Esophagus muscularis mucosa (tissue), 3 donors: ENCODE results near the gene ADAMTSL1.

Experiments used
- CTCF ChIP-seq, 3 experiments: fragments of 200-600 bp in 2 of 3; fragments of 450-650 bp in 1 of 3; sonication (generic) in 2 of 3; IDR thresholded peaks; one replicate each; pipeline ENCODE4 v1.5.1; 2017 to 2019; ENCODE audit warnings: antibody characterized with exemption in 3 of 3, mild to moderate bottlenecking in 2 of 3, moderate library complexity in 1 of 3
- EP300 ChIP-seq: sonication (generic); formaldehyde crosslinking; IDR thresholded peaks from one replicate; pipeline ENCODE4 v1.6.1; 2017; ENCODE audit warnings: antibody characterized with exemption

DNA sequence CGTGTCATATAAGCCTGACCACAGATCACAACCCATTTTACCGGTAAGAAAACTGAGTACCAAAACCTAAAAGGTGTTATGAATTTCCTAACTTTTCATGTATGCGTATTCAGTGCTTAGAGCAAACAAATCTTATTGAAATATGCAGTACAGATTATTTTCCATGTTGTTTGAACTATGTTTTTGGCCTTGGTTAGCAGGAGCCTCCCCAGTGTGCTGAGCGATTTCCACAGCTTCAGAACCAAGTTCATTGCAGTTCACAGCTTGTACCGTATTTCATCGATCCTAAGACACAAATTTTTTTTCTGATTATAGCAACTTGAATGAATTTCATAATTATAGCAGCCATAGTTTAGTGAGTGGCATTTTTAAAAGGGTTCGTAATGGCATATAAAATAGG, 13.7 kb downstream of the ADAMTSL1 start:
- TF ChIP-seq CTCF (IDR thresholded peaks at IDR 0.05) (no peak), EP300 (no peak)
